T-helper 22 cell (primary cell): ENCODE measurements around the gene S100A16.

ENCODE experiments used
- DNase-seq: peaks from one replicate; pipeline ENCODE4 v3.0.0-alpha.2; 2020; ENCODE audit warnings: low read depth

The S100A16 gene

GRCh38 chr1:153636312-153636711, 23.4 kb upstream of the S100A16 start:
- DNase-seq = no peak

DNA sequence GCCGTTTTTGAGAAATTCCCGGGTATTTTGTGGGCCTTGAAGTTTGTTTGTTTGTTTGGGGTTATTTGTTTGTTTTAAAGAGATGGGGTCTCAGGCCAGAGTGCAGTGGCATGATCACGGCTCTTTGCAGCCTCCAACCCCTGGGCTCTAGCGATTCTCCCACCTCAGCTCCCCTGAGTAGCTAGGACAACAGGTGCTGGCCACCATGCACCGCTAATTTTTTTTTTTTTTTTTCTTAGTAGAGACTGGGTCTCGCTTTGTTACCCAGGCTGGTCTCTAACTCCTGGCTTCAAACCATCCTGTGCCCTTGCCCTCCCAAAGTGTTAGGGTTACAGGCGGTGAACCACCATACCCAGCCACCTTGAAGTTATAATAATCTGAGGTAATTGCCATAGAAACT, 22.9 kb upstream of the S100A16 start:
- no peak for DNase-seq

DNA sequence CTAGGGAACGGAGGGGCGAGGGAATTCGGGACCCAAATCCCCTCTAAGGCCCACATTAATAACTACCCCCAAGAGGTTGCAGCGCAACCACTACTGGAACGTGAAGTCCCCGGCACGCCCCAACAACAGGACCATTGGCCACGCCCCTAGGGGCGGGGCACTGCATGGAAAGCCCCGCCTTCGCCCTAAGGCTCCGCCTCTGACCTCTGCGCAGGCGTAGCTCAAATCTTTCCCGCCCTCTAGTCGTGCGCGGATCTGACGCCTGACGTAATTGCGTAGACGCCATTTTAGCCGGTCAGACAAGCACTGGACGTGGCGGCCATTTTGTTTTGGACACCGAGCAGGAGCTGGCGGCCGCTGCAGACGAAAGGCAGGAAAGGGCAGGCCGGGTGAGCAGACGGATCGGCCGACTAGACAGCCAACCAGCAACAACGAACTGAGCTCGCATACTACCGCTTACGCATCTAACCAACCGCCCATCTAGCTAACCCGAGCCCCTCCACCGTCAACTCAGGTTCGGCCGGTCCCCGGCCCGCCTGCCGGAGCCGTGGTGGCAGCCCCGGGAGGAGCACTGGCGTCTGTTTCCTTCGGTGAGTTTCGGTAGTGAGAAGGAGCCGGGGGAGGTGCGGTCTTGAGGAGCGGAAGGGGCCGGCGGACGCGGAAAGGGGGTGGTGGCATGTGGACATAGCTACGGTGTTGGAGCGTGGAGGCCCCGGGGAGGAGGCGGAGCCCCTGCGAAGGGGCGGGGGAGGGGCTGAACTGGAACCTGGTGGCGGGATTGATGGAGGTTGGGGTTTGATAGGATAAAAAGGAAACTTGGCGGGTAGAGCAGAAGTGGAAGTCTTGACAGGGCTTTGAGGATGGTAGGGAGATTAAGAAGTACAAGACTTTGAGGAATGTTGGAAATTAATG, 21.1 kb upstream of the S100A16 start, which contains the start of gene CHTOP:
Gene CHTOP (plus strand): TSS at position 313 of the 912 bp plus-strand sequence. CDS start 2,523 bp downstream, outside the sequence.
- DNase-seq = peak; percentile 90

- DNase-seq = no peak
Measured at GRCh38 chr1:153633161-153633753, 20.3 kb upstream of the S100A16 start.

DNA sequence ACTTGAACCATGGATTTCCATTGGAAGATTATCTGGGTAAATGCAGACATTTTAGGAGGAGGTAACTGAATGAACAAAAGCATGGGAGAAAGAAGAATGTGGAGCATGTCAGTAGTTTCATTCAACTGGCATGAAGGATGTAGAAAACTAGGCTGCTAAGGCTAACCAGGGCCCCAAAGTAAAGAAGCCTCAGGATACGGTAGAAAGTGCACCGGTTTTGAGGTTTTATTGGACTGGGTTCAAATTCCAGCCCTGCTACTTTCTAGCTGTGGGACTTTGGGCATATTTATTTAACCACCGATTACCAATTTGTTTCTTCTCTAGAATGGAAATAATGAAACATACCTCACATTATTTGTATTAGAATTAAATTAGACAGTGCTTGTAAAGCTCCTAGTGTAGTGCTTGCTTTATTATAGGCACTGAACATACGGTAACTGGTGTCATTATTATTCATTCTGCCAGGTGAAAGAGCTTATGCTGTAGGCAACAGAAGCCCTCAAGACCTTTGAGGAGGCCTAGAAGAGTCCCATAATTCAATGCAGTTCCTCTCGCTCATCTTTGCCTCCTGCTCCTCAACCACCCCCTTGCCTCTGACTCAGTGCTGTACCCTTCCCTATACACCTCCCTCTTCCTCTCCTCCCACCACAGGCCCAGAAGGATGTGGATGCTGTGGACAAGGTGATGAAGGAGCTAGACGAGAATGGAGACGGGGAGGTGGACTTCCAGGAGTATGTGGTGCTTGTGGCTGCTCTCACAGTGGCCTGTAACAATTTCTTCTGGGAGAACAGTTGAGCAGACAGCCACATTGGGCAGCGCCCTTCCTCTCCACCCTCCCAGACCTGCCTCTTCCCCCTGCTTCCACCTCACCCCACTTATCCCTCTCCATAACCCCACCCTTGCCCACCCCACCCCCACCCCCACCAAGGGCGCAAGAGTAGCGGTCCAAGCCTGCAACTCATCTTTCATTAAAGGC, 18.4 kb upstream of the S100A16 start:
- DNase-seq = no peak

- no peak for DNase-seq
Measured at GRCh38 chr1:153630384-153630783, 17.4 kb upstream of the S100A16 start.

GRCh38 chr1:153629971-153630370, 17.0 kb upstream of the S100A16 start:
- DNase-seq = no peak

GRCh38 chr1:153629343-153629665, 16.4 kb upstream of the S100A16 start:
- no peak for DNase-seq

GRCh38 chr1:153628638-153629342, 15.9 kb upstream of the S100A16 start:
- DNase-seq = no peak

DNA sequence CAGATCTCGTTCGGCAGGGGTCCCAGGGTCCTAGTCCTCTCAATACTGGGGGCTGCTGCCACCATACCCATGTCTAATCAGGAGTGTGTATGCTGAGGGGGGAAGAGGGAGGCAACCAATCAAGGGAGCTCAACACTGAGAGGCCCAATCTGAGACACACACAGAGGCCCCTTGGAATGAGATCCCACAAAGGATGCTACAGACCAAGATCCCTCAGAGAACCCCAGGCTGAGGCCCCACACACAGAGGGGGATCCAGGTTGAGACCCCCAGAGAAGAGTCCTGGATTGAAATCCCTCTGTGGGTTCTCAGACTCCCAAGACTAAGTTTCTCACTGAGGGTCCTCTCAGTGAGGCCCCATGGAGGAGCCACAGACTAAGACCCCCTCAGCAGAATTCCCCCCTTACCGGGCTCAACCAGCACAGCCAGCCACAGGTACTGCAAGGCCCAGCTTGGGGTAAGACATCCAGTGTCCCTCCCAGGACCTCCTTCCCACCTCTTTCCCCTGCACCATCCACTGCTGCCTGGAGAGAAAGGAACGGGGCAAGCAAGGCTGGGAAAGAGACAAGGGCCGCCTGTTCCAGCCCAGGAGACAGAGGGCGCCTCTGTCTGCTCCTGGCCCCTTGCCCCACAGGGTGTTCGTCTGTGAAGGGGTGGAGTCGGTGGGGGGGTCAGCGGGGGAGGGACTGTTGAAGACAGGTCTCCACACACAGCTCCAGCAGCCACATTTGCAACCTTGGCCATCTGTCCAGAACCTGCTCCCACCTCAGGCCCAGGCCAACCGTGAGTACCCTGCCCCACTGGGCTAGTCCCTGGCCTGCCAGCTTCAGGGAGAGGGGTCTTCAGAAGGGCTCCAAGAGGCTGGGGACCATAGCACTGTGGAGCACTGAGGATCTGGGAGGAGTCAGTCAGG, 15.0 kb upstream of the S100A16 start, which contains the start of gene S100A1:
Gene S100A1 (plus strand): TSS at position 720 of the 912 bp plus-strand sequence. CDS start 2,088 bp downstream, outside the sequence.
- DNase-seq = no peak

- no peak for DNase-seq
Measured at GRCh38 chr1:153626904-153627714, 14.2 kb upstream of the S100A16 start, which contains the start of gene S100A13. Gene S100A13 (minus strand): TSS chr1:153627505. CDS start chr1:153626472, 1,033 bp downstream.

- DNase-seq = no peak
Measured at GRCh38 chr1:153626477-153626903, 13.6 kb upstream of the S100A16 start.

DNA sequence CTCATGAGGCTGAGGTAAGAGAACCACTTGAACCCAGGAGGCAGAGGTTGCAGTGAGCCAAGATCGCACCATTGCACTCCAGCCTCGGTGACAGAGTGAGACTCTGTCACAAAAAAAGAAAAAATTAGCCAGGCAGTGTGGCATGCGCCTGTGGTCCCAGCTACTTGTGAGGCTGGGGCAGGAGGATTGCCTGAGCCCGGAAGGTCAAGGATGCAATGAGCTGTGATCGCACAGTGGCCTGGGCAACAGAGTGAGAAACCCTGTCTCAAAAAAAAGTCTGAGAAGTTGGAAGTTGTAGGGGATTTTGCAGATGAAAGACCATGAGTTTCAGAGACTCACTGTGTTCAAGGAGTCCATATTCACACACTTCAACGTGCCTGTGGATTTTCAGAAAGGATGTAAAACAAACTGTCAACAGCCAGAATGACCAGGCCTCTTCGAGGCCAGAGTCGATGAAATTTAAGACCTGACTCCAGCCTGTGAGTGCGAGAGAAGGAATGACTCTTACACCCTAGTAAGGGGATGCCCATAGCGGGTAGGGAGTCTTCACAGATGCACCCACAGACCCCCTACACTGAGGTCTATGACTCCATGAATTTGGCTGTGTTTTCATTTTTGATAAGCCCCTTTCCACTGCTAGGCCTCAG, 12.2 kb upstream of the S100A16 start:
- no peak for DNase-seq

GRCh38 chr1:153623101-153623500, 10.2 kb upstream of the S100A16 start:
- no peak for DNase-seq

DNA sequence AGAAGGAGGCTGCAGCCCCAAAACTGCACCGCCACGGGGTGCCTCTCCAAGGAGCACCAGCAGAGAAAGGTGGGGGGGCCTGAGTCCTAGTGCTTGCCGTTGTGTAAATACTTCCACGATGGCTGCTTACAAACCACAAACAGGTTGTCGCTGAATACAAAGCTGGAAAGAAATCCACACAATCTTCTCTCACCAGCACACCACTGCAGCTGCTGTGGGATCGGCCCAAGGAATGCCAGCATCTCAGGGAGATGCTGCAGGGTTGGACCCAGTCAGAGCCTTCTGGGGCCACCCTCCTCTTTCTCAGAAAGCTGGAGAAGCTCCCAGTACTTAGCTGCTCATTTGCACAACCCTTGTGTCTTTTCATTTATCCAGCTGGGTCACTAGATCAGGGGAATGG, 6.2 kb upstream of the S100A16 start:
- DNase-seq = no peak

- DNase-seq = peak; percentile 17
Measured at GRCh38 chr1:153617663-153618062, 4.7 kb upstream of the S100A16 start.

GRCh38 chr1:153616917-153617311, 4.0 kb upstream of the S100A16 start:
- DNase-seq = no peak

GRCh38 chr1:153616144-153616916, 3.4 kb upstream of the S100A16 start, which contains the start of gene S100A14:
Gene S100A14 (minus strand): TSS chr1:153616325. CDS start chr1:153615858, 467 bp downstream.
- no peak for DNase-seq
